CD4-positive, alpha-beta T cell (primary cell): ENCODE measurements around the gene RAE1. TPM values are rescaled to one million over a fixed set of nuclear protein-coding genes. Genes with fewer than 3 reads are reported as not detected.

ENCODE experiments used
- ATAC-seq: fragments of 200-7000 bp; cut with Tn5 transposase; one replicate; pipeline ENCODE4 v1.10.0; 2022; ENCODE audit warnings: mild to moderate bottlenecking; ENCODE audit not compliant: poor library complexity
- CTCF ChIA-PET: fragments of 350-600 bp; sonication (Branson Sonifier 250); formaldehyde crosslinking; loops from one replicate; lab custom pipeline; 2021; ENCODE audit warnings: antibody characterized with exemption, inconsistent platforms; lab: Charles Lee
- POLR2A ChIA-PET: fragments of 350-600 bp; sonication (Branson Sonifier 250); formaldehyde crosslinking; loops from one replicate; lab custom pipeline; 2021; ENCODE audit warnings: antibody characterized with exemption, inconsistent platforms; lab: Charles Lee
- DNase-seq, 14 experiments: peaks; one replicate each; pipeline ENCODE4 v3.0.0-alpha.2; 2013 to 2020; ENCODE audit warnings: mixed read lengths in 2 of 14
- H3K27ac ChIP-seq, 2 donors: one replicate each; pipeline versions ENCODE4 v1.5.1 to v1.7.0; 2013; ENCODE audit warnings: low read length in 2 of 2, low read depth in 1 of 2, mild to moderate bottlenecking in 1 of 2
- H3K27me3 ChIP-seq, 2 experiments: 1 replicate in 1 of 2; 2 replicates in 1 of 2; pipeline versions ENCODE4 v1.6.1 to v1.7.0; 2013; ENCODE audit warnings: low read length in 2 of 2, control low read depth in 1 of 2, mild to moderate bottlenecking in 1 of 2, moderate library complexity in 1 of 2; ENCODE audit not compliant: insufficient read depth in 2 of 2, control insufficient read depth in 1 of 2
- H3K36me3 ChIP-seq: one replicate; pipeline ENCODE4 v1.6.1; 2013; ENCODE audit warnings: low read length, control low read depth; ENCODE audit not compliant: insufficient read depth
- H3K4me1 ChIP-seq: one replicate; pipeline ENCODE4 v1.6.1; 2013; ENCODE audit warnings: low read length, control low read depth; ENCODE audit not compliant: insufficient read depth
- H3K4me3 ChIP-seq: one replicate; pipeline ENCODE4 v1.5.1; 2013; ENCODE audit warnings: mild to moderate bottlenecking, low read length, moderate library complexity
- H3K9me3 ChIP-seq, 2 experiments: 1 replicate in 1 of 2; 2 replicates in 1 of 2; pipeline versions ENCODE4 v1.6.1 to v1.7.0; 2013; ENCODE audit warnings: low read length in 2 of 2, mild to moderate bottlenecking in 2 of 2, control low read depth in 1 of 2, moderate library complexity in 1 of 2; ENCODE audit not compliant: control insufficient read depth in 1 of 2, insufficient read depth in 1 of 2
- H3K27ac Mint-ChIP-seq: one replicate; pipeline ENCODE4 v1.8.0; 2020; ENCODE audit warnings: mixed read lengths
- H3K27me3 Mint-ChIP-seq: one replicate; pipeline ENCODE4 v1.8.0; 2021; ENCODE audit warnings: mixed read lengths
- H3K36me3 Mint-ChIP-seq: one replicate; pipeline ENCODE4 v1.8.0; 2021; ENCODE audit warnings: low read depth, mixed read lengths
- H3K4me1 Mint-ChIP-seq: one replicate; pipeline ENCODE4 v1.8.0; 2021; ENCODE audit warnings: low read depth, mixed read lengths
- H3K4me3 Mint-ChIP-seq: one replicate; pipeline ENCODE4 v1.8.0; 2020; ENCODE audit warnings: mild to moderate bottlenecking, mixed read lengths
- H3K9me3 Mint-ChIP-seq: one replicate; pipeline ENCODE4 v1.8.0; 2020; ENCODE audit warnings: mixed read lengths
- CTCF ChIP-seq: fragments of 200-600 bp; IDR thresholded peaks from one replicate; pipeline ENCODE4 v1.8.0; 2022; ENCODE audit warnings: antibody characterized with exemption, mild to moderate bottlenecking
- intact Hi-C, 2 experiments: fragments of 100-400 bp; cut with DNase I in 1 of 2; cut with micrococcal nuclease in 1 of 2; formaldehyde crosslinking; loops; one replicate each; pipeline versions ENCODE4 v1.15.1 to v1.9.0; 2023 to 2025; cut with DNase I, micrococcal nuclease
- total RNA-seq, 174 experiments: library from RNA in 2 of 174; stranded (reverse) in 2 of 174; gene quantifications; one replicate each; pipeline ENCODE4 v1.2.3 and lab custom pipeline; 2021 to 2026

RAE1 gene
- total RNA-seq, 2 experiments from 2014 or later, result 58.8 to 60.7 TPM

GRCh38 chr20:57383447-57384347 is 32.6 kb downstream of the RAE1 start:
- Mint-ChIP-seq H3K27ac (no peak overlapping the region), H3K27me3 (no peaks in the 10 kb centered on the region), H3K4me3 (no peak overlapping the region), H3K9me3 (no peaks in the 10 kb centered on the region), H3K36me3 (peaks cover 49% of the 10 kb centered on the region), H3K4me1 (peaks cover 23% of the 10 kb centered on the region)
- no peak overlapping the region for H3K27ac ChIP-seq
- no peaks in the 10 kb centered on the region for H3K27me3 ChIP-seq
- ATAC-seq, result no peak
- DNase-seq, result peak in 1 of 14 experiments; percentile 30
- no peaks in the 10 kb centered on the region for H3K9me3 ChIP-seq
- CTCF ChIA-PET, result interaction anchor here (0.6 to 0.7 kb wide), 2 partner anchors 215 to 1268 kb away, joined by 3 to 4 read pairs; no protein-coding TSS in a partner anchor
- TF ChIP-seq CTCF, result no peak
- intact Hi-C loops, result loop anchor here (2.0 to 10.0 kb wide), 3 partner anchors 51 to 821 kb away; no protein-coding TSS in a partner anchor
- H3K36me3 ChIP-seq, result peaks cover 26% of the 10 kb centered on the region
- H3K4me1 ChIP-seq, result peaks cover 16% of the 10 kb centered on the region
- H3K4me3 ChIP-seq, result no peak overlapping the region
- POLR2A ChIA-PET, result interaction anchor here (1.5 to 3.9 kb wide), 2 partner anchors 9 to 14 kb away, joined by 5 to 25 read pairs; no protein-coding TSS in a partner anchor

GRCh38 chr20:57384486-57384885 is 33.4 kb downstream of the RAE1 start:
- CTCF ChIA-PET, result interaction anchor here (0.7 kb wide), 1 partner anchor 1267 kb away, joined by 4 read pairs; no protein-coding TSS in a partner anchor
- Mint-ChIP-seq H3K36me3 (peaks cover 42% of the 10 kb centered on the region), H3K9me3 (no peaks in the 10 kb centered on the region), H3K4me3 (no peak overlapping the region), H3K27ac (no peak overlapping the region), H3K4me1 (peaks cover 27% of the 10 kb centered on the region), H3K27me3 (no peaks in the 10 kb centered on the region)
- no peak for TF ChIP-seq CTCF
- no peaks in the 10 kb centered on the region for H3K27me3 ChIP-seq
- POLR2A ChIA-PET, result interaction anchor here (3.9 kb wide), 1 partner anchor 14 kb away, joined by 25 read pairs; no protein-coding TSS in a partner anchor
- peaks cover 19% of the 10 kb centered on the region for H3K36me3 ChIP-seq
- no peak overlapping the region for H3K4me3 ChIP-seq
- intact Hi-C loops, result loop anchor here (5.0 to 10.0 kb wide), 2 partner anchors 208 to 820 kb away; no protein-coding TSS in a partner anchor
- H3K27ac ChIP-seq, result no peak overlapping the region
- H3K9me3 ChIP-seq, result no peaks in the 10 kb centered on the region
- ATAC-seq (no peak), DNase-seq (peak in 1 of 14 experiments; percentile 27)
- peaks cover 22% of the 10 kb centered on the region for H3K4me1 ChIP-seq

GRCh38 chr20:57384953-57385761 is 34.1 kb downstream of the RAE1 start:
- no peak for ATAC-seq
- Histone ChIP-seq H3K9me3 (no peaks in the 10 kb centered on the region), H3K27me3 (no peaks in the 10 kb centered on the region), H3K27ac (no peak overlapping the region), H3K4me1 (peaks cover 29% of the 10 kb centered on the region), H3K4me3 (no peak overlapping the region), H3K36me3 (peaks cover 16% of the 10 kb centered on the region)
- intact Hi-C loops, result loop anchor here (5.0 to 10.0 kb wide), 2 partner anchors 207 to 820 kb away; no protein-coding TSS in a partner anchor
- no peaks in the 10 kb centered on the region for H3K27me3 Mint-ChIP-seq
- no peak overlapping the region for H3K27ac Mint-ChIP-seq
- no peak for TF ChIP-seq CTCF
- POLR2A ChIA-PET, result interaction anchor here (3.9 kb wide), 1 partner anchor 13 kb away, joined by 25 read pairs; no protein-coding TSS in a partner anchor
- H3K4me1 Mint-ChIP-seq, result peaks cover 26% of the 10 kb centered on the region
- no peak for DNase-seq
- no peak overlapping the region for H3K4me3 Mint-ChIP-seq
- no peaks in the 10 kb centered on the region for H3K9me3 Mint-ChIP-seq
- CTCF ChIA-PET, result no interaction called here
- H3K36me3 Mint-ChIP-seq, result peaks cover 40% of the 10 kb centered on the region
